ENCODE measurements around the gene PRR36. TPM values are rescaled to one million over a fixed set of nuclear protein-coding genes. Genes with fewer than 3 reads are reported as not detected.

Gene PRR36
- total and polyA plus RNA-seq, 2 donors (not counting 1 experiment from before 2014, with no cell fraction given): 0.01 TPM; not detected in 1

DNA sequence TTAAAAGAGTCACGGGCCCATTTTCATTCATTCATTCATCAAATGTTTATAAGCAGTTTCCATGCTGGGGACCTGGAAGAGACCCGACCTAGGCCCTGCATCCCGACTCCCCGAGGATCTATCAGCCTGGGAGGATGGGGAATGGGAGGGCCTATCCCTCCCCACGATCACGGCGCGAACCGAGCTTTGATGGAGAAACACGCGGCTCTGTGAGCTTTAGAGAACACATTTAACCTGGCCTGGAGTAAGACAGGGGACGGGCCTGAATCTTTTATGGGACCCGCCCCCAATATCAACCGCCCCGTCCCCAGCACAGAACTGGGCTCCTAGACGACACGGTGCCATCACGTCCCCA is 45.0 kb downstream of the PRR36 start:
- Histone ChIP-seq H4K20me1 (ENCODE audit: control insufficient read depth, insufficient read depth, low read length, poor library complexity, severe bottlenecking) (no peaks in the 10 kb centered on the region), H2AFZ (ENCODE audit: insufficient read depth, low read depth, low read length, poor library complexity, severe bottlenecking) (peak overlapping the region; percentile 68), H3K27ac (ENCODE audit: low read length in 2 of 2) (peak overlapping the region in 1 of 2 donors; percentile 62), H3K79me2 (ENCODE audit: control insufficient read depth, insufficient read depth, low read length) (peaks cover 28% of the 10 kb centered on the region), H3K4me2 (replicated peaks; ENCODE audit: low read depth, low read length, poor library complexity, severe bottlenecking) (peak overlapping the region; percentile 79), H3K9me3 (ENCODE audit: control extremely low read depth in 1 of 3, control insufficient read depth in 2 of 3, insufficient read depth in 1 of 3, low read length in 2 of 3) (peaks cover 0 to 3% (median 0%) of the 10 kb centered on the region in 3 donors), H3K4me3 (ENCODE audit: control extremely low read depth in 1 of 5, extremely low read depth in 1 of 5, insufficient read depth in 1 of 5, low read depth in 2 of 5, low read length in 4 of 5) (peak overlapping the region in 4 of 5 experiments; percentile 32 to 56 (median 50)), H3K36me3 (replicated peaks in 1 of 2; ENCODE audit: control extremely low read depth in 1 of 2, control insufficient read depth in 1 of 2, extremely low read depth in 1 of 2, insufficient read depth in 2 of 2, low read length in 1 of 2) (no peaks in the 10 kb centered on the region), H3K4me1 (ENCODE audit: control insufficient read depth in 2 of 2, insufficient read depth in 2 of 2, low read length in 2 of 2) (peaks cover 8 to 15% of the 10 kb centered on the region in 2 donors), H3K27me3 (replicated peaks in 1 of 4; ENCODE audit: control extremely low read depth in 1 of 4, control insufficient read depth in 3 of 4, insufficient read depth in 4 of 4, low read length in 3 of 4) (no peaks in the 10 kb centered on the region), H3K9ac (ENCODE audit: low read length) (peak overlapping the region; percentile 57)
- 7% methylated on average over 15 of the region's 18 CpGs for WGBS (ENCODE audit: insufficient coverage)
- POLR2A ChIA-PET: interaction anchor here (0.6 kb wide), 1 partner anchor 126 kb away, joined by 3 read pairs; no protein-coding TSS in a partner anchor
- CTCF ChIA-PET: interaction anchor here (0.6 to 1.7 kb wide), 5 partner anchors 10 to 261 kb away, joined by 3 to 6 read pairs (median 5); partner anchors contain the start of gene TRAPPC5
- TF ChIP-seq EZH2 (IDR thresholded peaks at IDR 0.05; ENCODE audit: borderline replicate concordance, insufficient read depth, low read depth, low read length, poor library complexity, severe bottlenecking): no peak
- TF ChIP-seq, protein P1, sequence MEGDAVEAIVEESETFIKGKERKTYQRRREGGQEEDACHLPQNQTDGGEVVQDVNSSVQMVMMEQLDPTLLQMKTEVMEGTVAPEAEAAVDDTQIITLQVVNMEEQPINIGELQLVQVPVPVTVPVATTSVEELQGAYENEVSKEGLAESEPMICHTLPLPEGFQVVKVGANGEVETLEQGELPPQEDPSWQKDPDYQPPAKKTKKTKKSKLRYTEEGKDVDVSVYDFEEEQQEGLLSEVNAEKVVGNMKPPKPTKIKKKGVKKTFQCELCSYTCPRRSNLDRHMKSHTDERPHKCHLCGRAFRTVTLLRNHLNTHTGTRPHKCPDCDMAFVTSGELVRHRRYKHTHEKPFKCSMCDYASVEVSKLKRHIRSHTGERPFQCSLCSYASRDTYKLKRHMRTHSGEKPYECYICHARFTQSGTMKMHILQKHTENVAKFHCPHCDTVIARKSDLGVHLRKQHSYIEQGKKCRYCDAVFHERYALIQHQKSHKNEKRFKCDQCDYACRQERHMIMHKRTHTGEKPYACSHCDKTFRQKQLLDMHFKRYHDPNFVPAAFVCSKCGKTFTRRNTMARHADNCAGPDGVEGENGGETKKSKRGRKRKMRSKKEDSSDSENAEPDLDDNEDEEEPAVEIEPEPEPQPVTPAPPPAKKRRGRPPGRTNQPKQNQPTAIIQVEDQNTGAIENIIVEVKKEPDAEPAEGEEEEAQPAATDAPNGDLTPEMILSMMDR (IDR thresholded peaks at IDR 0.05): no peak
- Mint-ChIP-seq H3K27ac (peak overlapping the region; percentile 84), H3K4me3 (peak overlapping the region; percentile 82), H3K27me3 (no peaks in the 10 kb centered on the region), H3K9me3 (ENCODE audit: insufficient read depth) (no peaks in the 10 kb centered on the region), H3K4me1 (peaks cover 24% of the 10 kb centered on the region)
- DNase-seq (no peak), ATAC-seq (ENCODE audit: low read depth) (no peak)
- intact Hi-C loops (cut with micrococcal nuclease): loop anchor here (1.0 to 2.0 kb wide), 7 partner anchors 14 to 150 kb away; partner anchors contain the start of genes MAP2K7 and SNAPC2

- Mint-ChIP-seq H3K4me3 (no peak overlapping the region), H3K9me3 (ENCODE audit: insufficient read depth) (no peaks in the 10 kb centered on the region), H3K4me1 (peaks cover 8% of the 10 kb centered on the region), H3K27me3 (peaks cover 21% of the 10 kb centered on the region), H3K27ac (no peak overlapping the region)
- ChIA-PET CTCF (no interaction called here), POLR2A (no interaction called here)
- Histone ChIP-seq H3K27me3 (replicated peaks in 1 of 4; ENCODE audit: control extremely low read depth in 1 of 4, control insufficient read depth in 3 of 4, insufficient read depth in 4 of 4, low read length in 3 of 4) (peaks cover 0 to 17% (median 11%) of the 10 kb centered on the region in 4 experiments), H3K4me2 (replicated peaks; ENCODE audit: low read depth, low read length, poor library complexity, severe bottlenecking) (no peak overlapping the region), H3K27ac (ENCODE audit: low read length in 2 of 2) (no peak overlapping the region), H3K36me3 (replicated peaks in 1 of 2; ENCODE audit: control extremely low read depth in 1 of 2, control insufficient read depth in 1 of 2, extremely low read depth in 1 of 2, insufficient read depth in 2 of 2, low read length in 1 of 2) (no peaks in the 10 kb centered on the region), H4K20me1 (ENCODE audit: control insufficient read depth, insufficient read depth, low read length, poor library complexity, severe bottlenecking) (no peaks in the 10 kb centered on the region), H3K4me3 (ENCODE audit: control extremely low read depth in 1 of 5, extremely low read depth in 1 of 5, insufficient read depth in 1 of 5, low read depth in 2 of 5, low read length in 4 of 5) (no peak overlapping the region), H3K9me3 (ENCODE audit: control extremely low read depth in 1 of 3, control insufficient read depth in 2 of 3, insufficient read depth in 1 of 3, low read length in 2 of 3) (no peaks in the 10 kb centered on the region), H3K4me1 (ENCODE audit: control insufficient read depth in 2 of 2, insufficient read depth in 2 of 2, low read length in 2 of 2) (peaks cover under 1% of the 10 kb centered on the region in 2 donors), H2AFZ (ENCODE audit: insufficient read depth, low read depth, low read length, poor library complexity, severe bottlenecking) (no peak overlapping the region), H3K9ac (ENCODE audit: low read length) (no peak overlapping the region), H3K79me2 (ENCODE audit: control insufficient read depth, insufficient read depth, low read length) (no peaks in the 10 kb centered on the region)
- TF ChIP-seq EZH2 (IDR thresholded peaks at IDR 0.05; ENCODE audit: borderline replicate concordance, insufficient read depth, low read depth, low read length, poor library complexity, severe bottlenecking): no peak
- TF ChIP-seq, protein P1 (IDR thresholded peaks at IDR 0.05): no peak
- ATAC-seq (ENCODE audit: low read depth): no peak
- intact Hi-C loops (cut with micrococcal nuclease): no loop called here
- no peak for DNase-seq
- 86% methylated on average over 9 of the region's 9 CpGs for WGBS (ENCODE audit: insufficient coverage)
Observed at GRCh38 chr19:7823686-7824301, 50.4 kb downstream of the PRR36 start.
